Testis (tissue), 3 donors: ENCODE measurements around the gene RGS16. TPM values are rescaled to one million over a fixed set of nuclear protein-coding genes. Genes with fewer than 3 reads are reported as not detected.

ENCODE experiments used
- DNase-seq: peaks from one replicate; pipeline ENCODE4 v3.0.0-alpha.2; 2019
- H3K27ac ChIP-seq, 2 donors: fragments of 200-600 bp; sonication (generic); one replicate each; pipeline ENCODE4 v1.5.1; 2019
- H3K27me3 ChIP-seq: fragments of 200-600 bp; sonication (generic); one replicate; pipeline ENCODE4 v1.5.1; 2019
- H3K36me3 ChIP-seq: fragments of 200-600 bp; sonication (generic); one replicate; pipeline ENCODE4 v1.5.1; 2017; ENCODE audit warnings: low read depth; ENCODE audit errors: missing control alignments
- H3K4me1 ChIP-seq: fragments of 200-600 bp; sonication (generic); one replicate; pipeline ENCODE4 v1.5.1; 2019
- H3K4me3 ChIP-seq, 2 donors: fragments of 200-600 bp; sonication (generic); one replicate each; pipeline ENCODE4 v1.5.1; 2017 to 2019
- H3K9me3 ChIP-seq: fragments of 200-600 bp; sonication (generic); one replicate; pipeline ENCODE4 v1.5.1; 2017
- POLR2A ChIP-seq: fragments of 450-650 bp; IDR thresholded peaks from one replicate; pipeline ENCODE4 v1.6.1; 2017; ENCODE audit warnings: antibody characterized with exemption, mild to moderate bottlenecking, moderate library complexity
- WGBS, 2 donors: methylation state at CpG; one replicate each; pipeline ENCODE4 v1.1.5; 2018; 5-methylcytosine and 5-hydroxymethylcytosine counted together
- intact Hi-C: fragments of 100-400 bp; cut with DNase I; formaldehyde crosslinking; loops from one replicate; pipeline ENCODE4 v1.15.1; 2023; ENCODE audit warnings: low total_unique reads
- polyA plus RNA-seq: library from polyadenylated mRNA; stranded (reverse); fragments of 350-450 nt; fragmentation: Illumina TruSeq; extraction: RNeasy Lipid Tissue Mini Kit (QIAGEN cat#74804); gene quantifications from one replicate; pipeline ENCODE4 v1.2.3, GENCODE V29; 2014; ENCODE audit warnings: low read depth, low replicate concordance; ENCODE audit not compliant: insufficient read depth
- total RNA-seq, 2 donors: library from RNA; depleted of rRNA; stranded (reverse); fragments of >200 nt; gene quantifications; one replicate each; pipeline ENCODE4 v1.2.3, GENCODE V29; 2016
- TF ChIP-seq, protein P1 (sequence below), 3 experiments: fragments of 450-650 bp in 2 of 3; fragments of 200-600 bp in 1 of 3; sonication (generic) in 1 of 3; IDR thresholded peaks; one replicate each; pipeline ENCODE4 v1.5.1; 2016 to 2019; ENCODE audit warnings: antibody characterized with exemption in 3 of 3, mild to moderate bottlenecking in 2 of 3, moderate library complexity in 1 of 3

Gene RGS16
- total and polyA plus RNA-seq, 3 donors from 2014 or later = 0.93 to 3.2 (median 1.3) TPM

DNA sequence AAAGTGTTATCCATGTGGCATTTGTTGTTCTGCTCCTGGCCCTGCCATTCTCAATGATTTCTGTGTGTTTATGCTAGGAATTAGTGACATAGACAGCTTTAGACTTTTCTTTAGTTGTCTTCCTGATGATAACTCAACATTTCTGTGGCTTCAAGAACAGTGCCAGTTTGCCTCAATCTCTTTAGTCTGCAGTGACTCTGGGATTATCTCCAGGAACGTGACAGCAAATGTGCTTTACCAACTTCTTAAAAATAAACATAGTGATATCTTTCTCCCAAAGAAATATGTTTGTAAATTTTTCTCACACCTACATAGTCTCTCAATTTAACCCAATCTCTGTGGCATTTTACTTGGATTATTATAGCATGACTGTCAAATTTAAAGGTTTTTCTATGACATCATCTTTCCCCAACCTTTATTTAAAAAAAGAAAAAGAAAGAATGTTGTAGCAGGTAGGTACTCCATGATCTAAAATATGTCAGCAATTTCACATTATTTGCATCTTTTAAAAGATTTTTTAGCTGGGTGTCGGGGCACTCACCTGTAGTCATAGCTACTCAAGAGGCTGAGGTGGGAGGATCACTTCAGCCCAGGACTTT is 39.7 kb downstream of the RGS16 start:
- no peaks in the 10 kb centered on the region for H3K27me3 ChIP-seq
- no peaks in the 10 kb centered on the region for H3K4me1 ChIP-seq
- no peak overlapping the region for H3K27ac ChIP-seq
- TF ChIP-seq, protein P1, sequence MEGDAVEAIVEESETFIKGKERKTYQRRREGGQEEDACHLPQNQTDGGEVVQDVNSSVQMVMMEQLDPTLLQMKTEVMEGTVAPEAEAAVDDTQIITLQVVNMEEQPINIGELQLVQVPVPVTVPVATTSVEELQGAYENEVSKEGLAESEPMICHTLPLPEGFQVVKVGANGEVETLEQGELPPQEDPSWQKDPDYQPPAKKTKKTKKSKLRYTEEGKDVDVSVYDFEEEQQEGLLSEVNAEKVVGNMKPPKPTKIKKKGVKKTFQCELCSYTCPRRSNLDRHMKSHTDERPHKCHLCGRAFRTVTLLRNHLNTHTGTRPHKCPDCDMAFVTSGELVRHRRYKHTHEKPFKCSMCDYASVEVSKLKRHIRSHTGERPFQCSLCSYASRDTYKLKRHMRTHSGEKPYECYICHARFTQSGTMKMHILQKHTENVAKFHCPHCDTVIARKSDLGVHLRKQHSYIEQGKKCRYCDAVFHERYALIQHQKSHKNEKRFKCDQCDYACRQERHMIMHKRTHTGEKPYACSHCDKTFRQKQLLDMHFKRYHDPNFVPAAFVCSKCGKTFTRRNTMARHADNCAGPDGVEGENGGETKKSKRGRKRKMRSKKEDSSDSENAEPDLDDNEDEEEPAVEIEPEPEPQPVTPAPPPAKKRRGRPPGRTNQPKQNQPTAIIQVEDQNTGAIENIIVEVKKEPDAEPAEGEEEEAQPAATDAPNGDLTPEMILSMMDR (IDR thresholded peaks at IDR 0.05) = no peak
- no peak for TF ChIP-seq POLR2A
- no peak for DNase-seq
- H3K36me3 ChIP-seq = no peaks in the 10 kb centered on the region
- intact Hi-C loops = no loop called here
- 83 to 85% methylated on average over 2 of the region's 2 CpGs for WGBS, 2 donors
- H3K4me3 ChIP-seq = no peak overlapping the region
- H3K9me3 ChIP-seq = no peaks in the 10 kb centered on the region

DNA sequence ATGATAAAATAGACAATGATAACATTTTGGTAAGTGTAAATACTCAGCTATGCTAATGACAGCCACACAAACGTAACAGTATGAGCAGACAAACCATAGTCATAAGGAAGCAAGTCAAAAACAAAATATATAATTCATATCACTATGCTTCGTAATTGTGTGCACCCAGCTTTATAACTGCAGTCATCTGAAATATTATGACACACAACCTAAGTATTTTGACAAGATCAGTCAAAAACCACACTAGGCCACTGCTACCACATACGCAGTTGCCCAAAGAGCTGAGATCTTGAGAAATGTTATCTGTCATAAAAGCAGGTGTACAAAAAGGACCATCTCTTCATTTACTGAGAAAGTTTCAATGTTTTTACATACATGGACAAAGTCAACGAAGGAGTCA is 41.1 kb downstream of the RGS16 start:
- Histone ChIP-seq H3K27ac (no peak overlapping the region), H3K4me1 (no peaks in the 10 kb centered on the region), H3K27me3 (no peaks in the 10 kb centered on the region), H3K9me3 (no peaks in the 10 kb centered on the region), H3K36me3 (no peaks in the 10 kb centered on the region), H3K4me3 (no peak overlapping the region)
- no peak for DNase-seq
- no peak for TF ChIP-seq POLR2A
- TF ChIP-seq, protein P1 (IDR thresholded peaks at IDR 0.05) = no peak
- intact Hi-C loops = no loop called here
- WGBS, 2 donors = 87 to 92% methylated on average over 4 of the region's 4 CpGs

DNA sequence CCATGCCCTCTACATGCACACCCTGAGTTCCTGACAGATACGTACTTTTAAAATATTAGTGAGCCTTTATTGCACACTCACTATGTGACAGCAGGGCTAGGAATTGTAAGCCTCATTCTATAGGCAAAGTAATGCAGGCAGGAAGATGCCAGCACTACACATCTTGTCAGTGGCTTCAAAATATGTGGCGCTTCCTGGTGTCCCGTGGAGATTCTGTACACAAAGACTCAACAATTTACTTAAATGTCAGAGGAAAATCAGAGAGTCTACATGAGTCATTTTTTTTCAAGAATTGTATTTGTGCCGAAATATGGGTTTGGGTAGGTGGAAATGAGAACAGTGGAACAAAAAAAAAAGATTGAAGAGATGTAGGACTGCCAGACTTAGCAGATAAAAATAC is 42.7 kb downstream of the RGS16 start:
- no peaks in the 10 kb centered on the region for H3K9me3 ChIP-seq
- intact Hi-C loops = no loop called here
- TF ChIP-seq POLR2A = no peak
- TF ChIP-seq, protein P1 (IDR thresholded peaks at IDR 0.05) = no peak
- no peaks in the 10 kb centered on the region for H3K27me3 ChIP-seq
- no peaks in the 10 kb centered on the region for H3K4me1 ChIP-seq
- DNase-seq = no peak
- no peak overlapping the region for H3K27ac ChIP-seq
- H3K36me3 ChIP-seq = no peaks in the 10 kb centered on the region
- 85 to 87% methylated on average over 4 of the region's 4 CpGs for WGBS, 2 donors
- no peak overlapping the region for H3K4me3 ChIP-seq

DNA sequence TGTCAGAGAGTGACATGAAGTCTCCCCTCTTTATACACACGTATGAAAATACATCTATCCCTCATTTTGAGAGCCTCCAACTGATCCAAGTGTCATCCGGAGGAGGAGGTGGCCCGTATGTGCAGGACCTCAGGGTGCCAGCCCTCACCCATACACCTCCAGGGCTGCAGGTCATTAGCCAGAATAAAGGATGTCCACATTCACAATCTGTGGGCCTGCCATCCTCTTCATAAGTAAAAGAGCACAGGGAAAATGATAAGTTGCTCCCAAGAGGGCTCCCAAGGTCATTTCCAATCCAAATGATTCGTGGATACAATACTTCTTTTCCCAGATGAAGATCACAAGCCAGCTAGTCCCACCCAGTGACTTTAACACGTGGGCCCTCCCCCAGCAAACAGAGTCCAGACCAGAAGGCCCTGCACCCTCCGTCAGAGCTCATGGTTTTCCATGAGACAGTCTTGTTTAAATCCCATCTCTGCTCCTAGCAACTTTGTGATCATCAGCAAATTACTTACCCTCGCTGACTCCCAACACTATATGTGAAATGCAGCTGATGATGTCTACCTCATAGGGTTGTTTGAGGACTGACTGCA is 43.7 kb downstream of the RGS16 start:
- H3K9me3 ChIP-seq = no peaks in the 10 kb centered on the region
- no peaks in the 10 kb centered on the region for H3K4me1 ChIP-seq
- intact Hi-C loops = no loop called here
- no peak overlapping the region for H3K27ac ChIP-seq
- DNase-seq = no peak
- H3K4me3 ChIP-seq = no peak overlapping the region
- H3K27me3 ChIP-seq = no peaks in the 10 kb centered on the region
- 58 to 66% methylated on average over 7 of the region's 7 CpGs for WGBS, 2 donors
- no peaks in the 10 kb centered on the region for H3K36me3 ChIP-seq
- no peak for TF ChIP-seq POLR2A
- TF ChIP-seq, protein P1 (IDR thresholded peaks at IDR 0.05) = no peak

DNA sequence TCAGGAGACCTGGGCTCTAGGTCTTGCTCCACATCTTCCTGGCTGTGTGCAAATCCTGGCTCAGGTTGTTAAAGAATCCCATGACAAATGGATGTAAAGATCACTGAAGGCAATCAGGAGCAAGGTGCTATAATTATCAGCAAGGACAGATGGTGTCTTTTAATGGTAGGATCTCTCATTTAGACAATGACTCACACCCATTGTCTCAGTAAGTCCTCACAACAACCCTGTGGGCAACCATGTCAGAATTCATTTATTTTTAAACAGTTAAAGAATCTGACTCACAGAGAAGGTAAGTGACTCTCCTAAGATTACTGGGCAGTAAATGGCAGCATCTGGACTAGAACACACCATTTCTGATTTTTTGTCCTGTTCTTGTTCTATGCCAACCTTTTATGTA is 47.9 kb downstream of the RGS16 start:
- Histone ChIP-seq H3K27ac (no peak overlapping the region), H3K4me3 (no peak overlapping the region), H3K36me3 (no peaks in the 10 kb centered on the region), H3K9me3 (no peaks in the 10 kb centered on the region), H3K27me3 (no peaks in the 10 kb centered on the region), H3K4me1 (no peaks in the 10 kb centered on the region)
- no peak for TF ChIP-seq POLR2A
- TF ChIP-seq, protein P1 (IDR thresholded peaks at IDR 0.05) = no peak
- intact Hi-C loops = no loop called here
- DNase-seq = no peak
